ENCODE results near the gene FNDC3B. TPM values are rescaled to one million over a fixed set of nuclear protein-coding genes. Genes with fewer than 3 reads are reported as not detected.

FNDC3B gene
- total and polyA plus RNA-seq, 4 donors, result 13.3 to 175 (median 100) TPM

DNA sequence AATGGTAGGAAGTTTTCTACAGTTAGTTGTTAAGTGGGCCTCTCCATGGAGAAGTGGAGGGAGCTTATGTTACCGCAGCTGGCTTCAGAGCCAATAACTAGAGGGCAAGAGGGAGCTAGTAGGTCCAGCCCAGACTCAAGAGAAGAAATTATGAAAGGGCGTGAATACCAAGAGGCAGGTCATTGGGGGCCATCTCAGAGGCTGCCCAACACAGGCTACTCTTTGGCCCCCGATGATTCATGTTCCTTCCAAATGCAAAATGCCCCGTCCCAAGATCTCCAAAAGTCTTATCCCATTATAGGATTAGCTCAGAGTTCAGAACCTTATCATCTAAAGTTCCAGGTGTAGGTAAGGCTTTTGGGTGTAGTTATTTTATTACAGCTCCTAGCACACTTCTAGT is 94.5 kb downstream of the FNDC3B start:
- TF ChIP-seq, protein P1, sequence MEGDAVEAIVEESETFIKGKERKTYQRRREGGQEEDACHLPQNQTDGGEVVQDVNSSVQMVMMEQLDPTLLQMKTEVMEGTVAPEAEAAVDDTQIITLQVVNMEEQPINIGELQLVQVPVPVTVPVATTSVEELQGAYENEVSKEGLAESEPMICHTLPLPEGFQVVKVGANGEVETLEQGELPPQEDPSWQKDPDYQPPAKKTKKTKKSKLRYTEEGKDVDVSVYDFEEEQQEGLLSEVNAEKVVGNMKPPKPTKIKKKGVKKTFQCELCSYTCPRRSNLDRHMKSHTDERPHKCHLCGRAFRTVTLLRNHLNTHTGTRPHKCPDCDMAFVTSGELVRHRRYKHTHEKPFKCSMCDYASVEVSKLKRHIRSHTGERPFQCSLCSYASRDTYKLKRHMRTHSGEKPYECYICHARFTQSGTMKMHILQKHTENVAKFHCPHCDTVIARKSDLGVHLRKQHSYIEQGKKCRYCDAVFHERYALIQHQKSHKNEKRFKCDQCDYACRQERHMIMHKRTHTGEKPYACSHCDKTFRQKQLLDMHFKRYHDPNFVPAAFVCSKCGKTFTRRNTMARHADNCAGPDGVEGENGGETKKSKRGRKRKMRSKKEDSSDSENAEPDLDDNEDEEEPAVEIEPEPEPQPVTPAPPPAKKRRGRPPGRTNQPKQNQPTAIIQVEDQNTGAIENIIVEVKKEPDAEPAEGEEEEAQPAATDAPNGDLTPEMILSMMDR (IDR thresholded peaks at IDR 0.05; ENCODE audit: control extremely low read depth, extremely low read depth), result no peak
- Histone ChIP-seq H3K9ac (ENCODE audit: insufficient read depth in 1 of 2, low read length in 2 of 2) (no peak overlapping the region), H3K4me3 (no peak overlapping the region), H3K9me3 (ENCODE audit: control insufficient read depth in 4 of 4, insufficient read depth in 3 of 4, low read length in 3 of 4) (no peaks in the 10 kb centered on the region), H3K36me3 (ENCODE audit: control insufficient read depth in 4 of 4, insufficient read depth in 4 of 4, low read length in 4 of 4) (peaks cover 0 to 6% (median 0%) of the 10 kb centered on the region in 4 donors), H3K27me3 (ENCODE audit: control insufficient read depth in 3 of 3, insufficient read depth in 3 of 3, low read length in 2 of 3) (no peaks in the 10 kb centered on the region), H3K4me1 (ENCODE audit: control insufficient read depth in 5 of 5, insufficient read depth in 5 of 5, low read length in 5 of 5) (peaks cover 12 to 45% (median 21%) of the 10 kb centered on the region in 5 donors), H3K27ac (ENCODE audit: low read depth in 1 of 2, low read length in 1 of 2) (no peak overlapping the region)
- WGBS, 2 donors, result 92 to 93% methylated on average over 4 of the region's 4 CpGs
- ATAC-seq (ENCODE audit: insufficient read depth, low FRiP score) (no peak), DNase-seq (no peak)

DNA sequence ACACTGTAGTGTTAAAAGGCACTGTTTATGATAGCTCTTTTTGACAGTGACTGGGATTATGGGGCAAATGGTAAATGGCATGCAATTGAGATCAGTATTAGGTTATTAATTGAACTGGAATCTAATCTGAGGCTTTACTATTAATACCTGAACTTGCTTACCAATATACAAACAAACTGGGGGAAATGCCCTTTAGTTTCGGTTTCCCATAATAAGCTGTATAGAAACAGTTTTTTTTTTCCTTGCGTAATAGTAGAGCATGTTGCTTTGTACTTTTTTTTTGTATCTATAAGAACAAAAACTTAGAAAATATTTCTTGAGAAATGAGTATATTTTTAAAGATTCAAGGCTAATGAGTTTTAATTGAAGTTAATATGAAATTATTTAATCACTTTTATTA is 95.0 kb downstream of the FNDC3B start:
- WGBS, 2 donors, result 35 to 60% methylated on average over 2 of the region's 2 CpGs
- Histone ChIP-seq H3K9me3 (ENCODE audit: control insufficient read depth in 4 of 4, insufficient read depth in 3 of 4, low read length in 3 of 4) (no peaks in the 10 kb centered on the region), H3K27ac (ENCODE audit: low read depth in 1 of 2, low read length in 1 of 2) (no peak overlapping the region), H3K36me3 (ENCODE audit: control insufficient read depth in 4 of 4, insufficient read depth in 4 of 4, low read length in 4 of 4) (peaks cover 0 to 6% (median 0%) of the 10 kb centered on the region in 4 donors), H3K4me3 (no peak overlapping the region), H3K4me1 (ENCODE audit: control insufficient read depth in 5 of 5, insufficient read depth in 5 of 5, low read length in 5 of 5) (peaks cover 11 to 45% (median 20%) of the 10 kb centered on the region in 5 donors), H3K9ac (ENCODE audit: insufficient read depth in 1 of 2, low read length in 2 of 2) (no peak overlapping the region), H3K27me3 (ENCODE audit: control insufficient read depth in 3 of 3, insufficient read depth in 3 of 3, low read length in 2 of 3) (no peaks in the 10 kb centered on the region)
- TF ChIP-seq, protein P1 (IDR thresholded peaks at IDR 0.05; ENCODE audit: control extremely low read depth, extremely low read depth), result no peak
- DNase-seq, result no peak
- no peak for ATAC-seq (ENCODE audit: insufficient read depth, low FRiP score)

GRCh38 chr3:172135185-172135584 is 95.8 kb downstream of the FNDC3B start:
- Histone ChIP-seq H3K4me3 (no peak overlapping the region), H3K27ac (ENCODE audit: low read depth in 1 of 2, low read length in 1 of 2) (peak overlapping the region; percentile 61 to 76)

More at GRCh38 chr3:172135185-172135584, 95.8 kb downstream of the FNDC3B start:
- Histone ChIP-seq H3K36me3 (ENCODE audit: control insufficient read depth in 4 of 4, insufficient read depth in 4 of 4, low read length in 4 of 4) (peaks cover 0 to 6% (median 0%) of the 10 kb centered on the region in 4 donors), H3K9ac (ENCODE audit: insufficient read depth in 1 of 2, low read length in 2 of 2) (no peak overlapping the region), H3K9me3 (ENCODE audit: control insufficient read depth in 4 of 4, insufficient read depth in 3 of 4, low read length in 3 of 4) (no peaks in the 10 kb centered on the region), H3K27me3 (ENCODE audit: control insufficient read depth in 3 of 3, insufficient read depth in 3 of 3, low read length in 2 of 3) (no peaks in the 10 kb centered on the region), H3K4me1 (ENCODE audit: control insufficient read depth in 5 of 5, insufficient read depth in 5 of 5, low read length in 5 of 5) (peaks cover 12 to 50% (median 20%) of the 10 kb centered on the region in 5 donors)
- no peak for ATAC-seq (ENCODE audit: insufficient read depth, low FRiP score)
- DNase-seq, result no peak
- 45 to 76% methylated on average over 1 of the region's 1 CpG for whole genome bisulfite sequencing, 2 donors
- TF ChIP-seq, protein P1 (IDR thresholded peaks at IDR 0.05; ENCODE audit: control extremely low read depth, extremely low read depth), result no peak

All from lung (tissue), 12 donors.